Fibroblast of the aortic adventitia (primary cell): Measurements from ENCODE around the gene PRELID1. TPM values are rescaled to one million over a fixed set of nuclear protein-coding genes. Genes with fewer than 3 reads are reported as not detected.
"Not testable (repeated sequence)": the region's sequence is repeated elsewhere in the genome, so short reads cannot be mapped to it uniquely, and the experiment has no call there.

Source experiments
- DNase-seq: peaks from one replicate; pipeline ENCODE4 v3.0.0-alpha.2; 2010; ENCODE audit warnings: low read depth
- H3K4me3 ChIP-seq: 2 replicates; pipeline ENCODE4 v1.5.1; 2011; ENCODE audit warnings: low read depth, mild to moderate bottlenecking, control low read depth, low read length, moderate library complexity
- total RNA-seq: library from RNA; depleted of rRNA; stranded (reverse); fragments of >200 nt; gene quantifications from 2 replicates; pipeline ENCODE4 v1.2.3, GENCODE V29; 2012; ENCODE audit warnings: low replicate concordance
- TF ChIP-seq, protein P1 (sequence below): IDR thresholded peaks from 2 replicates; pipeline ENCODE4 v1.5.1; 2011; ENCODE audit warnings: mild to moderate bottlenecking, low read length, control low read depth, inconsistent platforms; ENCODE audit not compliant: insufficient read depth

Gene PRELID1
- total RNA-seq, 1 donor, result 118 TPM

DNA sequence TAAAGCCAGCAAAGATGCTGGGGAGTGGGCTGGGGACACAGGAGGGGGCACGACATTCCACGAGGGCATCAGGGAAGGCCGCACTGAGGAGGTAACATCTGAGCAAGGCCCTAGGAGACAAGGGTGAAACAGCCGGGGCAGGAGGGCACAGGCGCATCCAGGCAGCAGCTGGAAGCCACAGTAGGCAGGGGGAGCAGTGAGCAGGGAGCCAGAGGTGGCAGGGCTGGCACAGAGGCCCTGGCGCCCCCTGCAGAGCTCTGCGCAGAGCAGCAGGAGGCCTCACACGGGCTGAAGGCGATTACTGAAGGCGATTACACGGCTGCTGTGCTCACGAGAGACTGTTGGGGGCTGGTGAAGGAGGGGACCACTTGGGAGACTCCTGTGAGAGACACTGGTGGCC, 32.5 kb downstream of the PRELID1 start:
- no peak overlapping the region for H3K4me3 ChIP-seq
- DNase-seq, result no peak
- TF ChIP-seq, protein P1, sequence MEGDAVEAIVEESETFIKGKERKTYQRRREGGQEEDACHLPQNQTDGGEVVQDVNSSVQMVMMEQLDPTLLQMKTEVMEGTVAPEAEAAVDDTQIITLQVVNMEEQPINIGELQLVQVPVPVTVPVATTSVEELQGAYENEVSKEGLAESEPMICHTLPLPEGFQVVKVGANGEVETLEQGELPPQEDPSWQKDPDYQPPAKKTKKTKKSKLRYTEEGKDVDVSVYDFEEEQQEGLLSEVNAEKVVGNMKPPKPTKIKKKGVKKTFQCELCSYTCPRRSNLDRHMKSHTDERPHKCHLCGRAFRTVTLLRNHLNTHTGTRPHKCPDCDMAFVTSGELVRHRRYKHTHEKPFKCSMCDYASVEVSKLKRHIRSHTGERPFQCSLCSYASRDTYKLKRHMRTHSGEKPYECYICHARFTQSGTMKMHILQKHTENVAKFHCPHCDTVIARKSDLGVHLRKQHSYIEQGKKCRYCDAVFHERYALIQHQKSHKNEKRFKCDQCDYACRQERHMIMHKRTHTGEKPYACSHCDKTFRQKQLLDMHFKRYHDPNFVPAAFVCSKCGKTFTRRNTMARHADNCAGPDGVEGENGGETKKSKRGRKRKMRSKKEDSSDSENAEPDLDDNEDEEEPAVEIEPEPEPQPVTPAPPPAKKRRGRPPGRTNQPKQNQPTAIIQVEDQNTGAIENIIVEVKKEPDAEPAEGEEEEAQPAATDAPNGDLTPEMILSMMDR, result no peak

DNA sequence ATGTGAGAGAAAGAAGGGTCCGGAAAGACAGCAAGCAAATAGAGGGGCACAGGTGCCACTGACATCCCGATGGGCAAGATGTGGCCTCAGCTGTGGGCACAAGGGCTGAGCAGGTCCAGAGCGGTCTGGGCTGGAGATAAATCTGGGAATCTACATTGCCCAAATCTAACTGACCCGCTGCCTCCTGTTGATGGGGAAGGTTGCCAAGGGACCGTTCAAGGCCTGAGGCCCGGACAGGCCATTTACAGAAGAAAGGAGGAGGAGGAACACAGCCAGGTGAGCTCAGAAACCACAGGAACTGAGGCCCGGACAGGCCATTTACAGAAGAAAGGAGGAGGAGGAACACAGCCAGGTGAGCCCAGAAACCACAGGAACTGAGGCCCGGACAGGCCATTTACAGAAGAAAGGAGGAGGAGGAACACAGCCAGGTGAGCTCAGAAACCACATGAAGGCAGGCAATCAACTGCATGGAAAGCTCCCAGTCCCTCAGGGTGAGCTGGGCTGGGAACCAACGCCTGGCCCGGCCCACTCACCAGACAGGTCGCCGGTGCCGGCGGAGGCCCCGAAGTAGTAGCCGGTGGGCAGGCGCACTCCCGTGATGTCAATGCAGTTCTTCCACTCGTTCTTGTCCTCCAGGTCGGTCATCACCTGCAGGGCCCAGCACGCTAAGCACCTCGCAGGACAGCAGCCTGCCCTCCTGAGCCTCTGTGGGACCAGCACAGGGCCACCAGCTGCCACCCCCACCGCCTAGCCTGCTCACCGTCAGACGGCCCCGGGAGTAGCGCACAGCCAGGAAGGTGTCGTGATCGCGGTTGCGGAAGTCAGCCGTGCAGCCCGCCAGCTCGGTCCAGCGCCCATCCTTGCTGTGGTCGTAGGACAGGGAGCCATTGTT, 33.2 kb downstream of the PRELID1 start:
- TF ChIP-seq, protein P1, result no peak
- DNase-seq, result no peak

DNA sequence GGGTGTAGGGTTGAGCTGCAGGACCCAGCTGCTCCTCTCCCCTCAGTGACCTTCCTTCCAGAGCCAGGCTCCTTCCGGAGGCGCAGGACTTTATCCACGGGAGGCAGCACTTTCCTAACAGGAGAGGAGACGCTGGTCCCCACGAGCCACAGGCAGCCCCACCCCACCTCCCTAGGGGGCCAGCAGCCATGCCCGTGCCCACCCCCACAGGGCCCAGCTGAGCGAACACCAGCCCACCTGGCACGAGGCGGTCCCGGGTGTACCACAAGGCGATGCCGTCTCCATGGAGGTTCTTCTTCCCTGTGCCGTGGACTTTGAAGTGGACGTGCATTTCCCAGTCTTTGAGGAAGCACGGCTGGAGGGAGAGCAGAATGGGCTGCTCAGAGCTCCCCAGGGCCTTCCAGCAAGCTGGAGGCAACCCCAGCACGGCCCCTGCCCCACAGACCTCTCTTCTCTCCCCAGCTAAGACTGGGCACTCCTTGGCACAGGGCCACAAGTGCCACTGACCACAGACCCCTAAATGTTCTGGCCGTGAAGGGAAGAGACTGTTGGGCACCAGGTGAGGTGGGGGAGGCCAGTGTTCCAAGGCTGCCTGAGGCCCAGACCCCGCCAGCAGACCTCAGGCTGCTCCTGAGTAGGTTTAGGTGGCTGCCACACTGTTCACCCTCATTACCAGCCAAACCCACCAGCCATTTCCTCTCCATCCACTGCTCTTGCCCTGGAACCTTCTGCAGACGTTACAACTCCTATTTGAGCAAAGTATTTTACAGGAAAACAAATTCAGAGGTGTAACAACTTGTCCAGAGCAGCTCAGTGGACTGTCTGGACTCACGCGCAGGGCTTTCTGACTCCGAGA, 34.9 kb downstream of the PRELID1 start:
- no peak overlapping the region for H3K4me3 ChIP-seq
- DNase-seq, result no peak
- TF ChIP-seq, protein P1, result no peak

More for the DNA sequence above, 33.2 kb downstream of the PRELID1 start:
- H3K4me3 ChIP-seq, result no peak overlapping the region

DNA sequence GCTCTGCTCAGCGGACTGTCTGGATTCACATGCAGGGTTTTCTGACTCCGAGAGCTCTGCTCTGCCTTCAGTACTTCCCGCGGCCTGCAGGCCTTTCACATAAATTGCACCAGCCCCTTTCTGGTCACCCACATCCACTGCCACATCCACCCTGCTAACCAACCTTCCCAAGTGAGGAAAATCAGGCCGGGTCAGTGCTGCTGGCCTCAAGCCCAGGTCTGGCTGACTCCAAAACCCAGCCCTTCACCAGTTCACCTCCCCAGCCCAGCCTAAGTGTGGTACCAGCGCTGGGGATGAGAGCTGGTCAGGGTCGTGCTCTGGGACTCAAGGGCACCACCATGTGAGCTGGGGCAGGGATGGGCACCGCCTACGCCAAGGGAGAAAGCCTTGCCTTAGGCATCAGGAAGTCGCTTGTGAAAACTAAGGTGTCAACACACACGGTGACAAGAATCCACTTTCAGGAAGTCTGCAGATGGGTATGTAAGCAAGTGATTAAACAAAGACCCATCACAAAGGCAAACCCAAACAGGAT, 35.6 kb downstream of the PRELID1 start:
- DNase-seq, result no peak
- no peak overlapping the region for H3K4me3 ChIP-seq
- TF ChIP-seq, protein P1, result no peak

DNA sequence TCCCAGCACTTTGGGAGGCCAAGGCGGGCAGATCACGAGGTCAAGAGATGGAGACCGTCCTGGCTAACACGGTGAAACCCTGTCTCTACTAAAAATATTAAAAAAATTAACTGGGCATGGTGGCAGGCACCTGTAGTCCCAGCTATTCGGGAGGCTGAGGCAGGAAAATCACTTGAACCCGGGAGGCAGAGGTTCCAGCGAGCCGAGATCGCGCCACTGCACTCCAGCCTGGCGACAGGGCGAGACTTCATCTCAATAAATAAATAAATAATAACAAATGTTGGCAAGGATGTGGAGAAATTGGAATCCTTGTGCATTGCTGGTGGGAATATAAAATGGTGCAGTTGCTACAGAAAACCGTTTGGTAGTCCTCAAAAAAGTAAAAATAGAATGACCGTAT, 39.4 kb downstream of the PRELID1 start:
- H3K4me3 ChIP-seq, DNase-seq: not testable (repeated sequence)

DNA sequence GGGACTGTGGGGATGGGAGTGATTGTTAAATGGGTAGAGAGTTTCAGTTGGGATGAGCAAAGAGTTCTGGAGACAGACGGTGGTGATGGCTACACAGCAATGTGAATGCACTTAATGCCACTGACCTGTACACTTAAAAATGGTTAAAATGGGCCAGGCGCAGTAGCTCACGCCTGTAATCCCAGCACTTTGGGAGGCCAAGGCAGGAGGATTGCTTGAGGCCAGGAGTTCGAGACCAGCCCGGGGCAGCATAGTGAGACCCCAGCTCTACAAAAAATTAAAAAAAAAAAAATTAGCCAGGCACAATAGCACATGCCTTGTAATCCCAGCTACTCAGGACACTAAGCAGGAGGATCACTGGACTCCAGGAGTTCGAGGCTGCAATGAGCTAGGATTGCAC, 40.2 kb downstream of the PRELID1 start:
- DNase-seq, result no peak
- TF ChIP-seq, protein P1, result no peak
- no peak overlapping the region for H3K4me3 ChIP-seq

DNA sequence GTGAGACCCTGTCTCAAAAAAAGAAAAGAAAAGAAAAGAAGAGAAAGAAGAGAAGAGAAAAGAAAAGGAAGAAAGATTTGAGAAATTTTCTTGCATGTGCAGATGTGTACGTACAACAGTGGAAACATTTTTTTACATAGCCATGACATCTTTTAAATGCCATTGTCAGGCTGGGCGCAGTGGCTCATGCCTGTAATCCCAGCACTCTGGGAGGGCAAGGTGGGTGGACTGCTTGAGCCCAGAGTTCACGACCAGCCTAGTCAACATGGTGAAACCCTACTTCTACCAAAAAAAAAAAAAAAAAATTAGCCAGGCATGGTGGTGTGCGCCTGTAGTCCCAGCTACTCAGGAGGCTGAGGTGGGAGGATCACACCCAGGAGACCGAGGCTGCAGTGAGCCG, 41.3 kb downstream of the PRELID1 start:
- no peak for DNase-seq
- TF ChIP-seq, protein P1, result no peak
- H3K4me3 ChIP-seq, result no peak overlapping the region
